Measurements from ENCODE around the gene CTNNB1. TPM values are rescaled to one million over a fixed set of nuclear protein-coding genes. Genes with fewer than 3 reads are reported as not detected.

The CTNNB1 gene
- 177 TPM for total RNA-seq
- polyA plus RNA-seq = 10 to 100 TPM; 46.6 to 82.2 (median 47.4) TPM

DNA sequence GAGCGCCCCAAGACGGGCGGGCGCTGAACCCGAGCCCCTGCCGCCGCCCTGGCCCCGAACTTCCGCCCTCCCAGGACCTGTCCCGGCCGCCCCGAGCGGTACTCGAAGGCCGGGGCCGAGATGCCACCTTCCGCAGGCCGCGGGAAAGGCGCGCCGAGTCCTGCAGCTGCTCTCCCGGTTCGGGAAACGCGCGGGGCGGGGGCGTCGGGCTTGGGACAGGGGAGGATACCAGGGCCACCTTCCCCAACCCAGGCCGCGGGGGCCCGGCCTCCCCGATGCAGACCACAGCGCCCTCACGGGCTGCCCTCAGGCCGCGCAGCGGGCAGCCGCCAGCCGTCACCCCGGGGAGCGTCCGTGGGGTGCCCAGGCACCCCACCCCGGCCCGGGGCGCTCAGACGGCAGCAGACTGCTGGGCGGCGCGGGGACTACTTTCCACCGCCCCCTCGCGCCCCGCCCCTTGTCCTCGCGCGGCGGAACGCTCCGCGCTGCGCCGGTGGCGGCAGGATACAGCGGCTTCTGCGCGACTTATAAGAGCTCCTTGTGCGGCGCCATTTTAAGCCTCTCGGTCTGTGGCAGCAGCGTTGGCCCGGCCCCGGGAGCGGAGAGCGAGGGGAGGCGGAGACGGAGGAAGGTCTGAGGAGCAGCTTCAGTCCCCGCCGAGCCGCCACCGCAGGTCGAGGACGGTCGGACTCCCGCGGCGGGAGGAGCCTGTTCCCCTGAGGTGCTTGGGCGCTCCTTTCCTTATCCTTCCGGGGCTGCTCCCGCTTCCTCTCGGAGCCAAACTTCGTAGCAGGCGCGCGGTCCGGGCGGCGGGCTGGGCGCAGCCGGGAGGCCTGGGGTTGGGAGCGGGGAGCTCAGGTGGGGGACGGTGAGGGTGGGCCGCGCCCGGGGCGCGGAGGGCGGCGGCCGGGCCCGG, at the start of gene CTNNB1:
Gene CTNNB1 (plus strand): TSS at position 556 of the 916 bp plus-strand sequence. CDS start 24,564 bp downstream, outside the sequence.
- no peaks in the 10 kb centered on the region for H3K36me3 Mint-ChIP-seq
- H3K4me1 Mint-ChIP-seq = peaks cover 28 to 39% (median 34%) of the 10 kb centered on the region in 4 donors
- peak; percentile 85 to 96 (median 92) for DNase-seq
- no peaks in the 10 kb centered on the region for H3K36me3 ChIP-seq (ENCODE audit: control insufficient read depth, insufficient read depth, low read length)
- H3K9me3 ChIP-seq (ENCODE audit: control insufficient read depth in 2 of 2, low read length in 2 of 2) = no peaks in the 10 kb centered on the region
- peak within 1 kb of the TSS; percentile 94 to 99 (median 98) for H3K4me3 Mint-ChIP-seq
- peak within 1 kb of the TSS; percentile 88 for H3K27ac ChIP-seq (ENCODE audit: insufficient read depth, low read length, poor library complexity, severe bottlenecking)
- ATAC-seq (ENCODE audit: low read depth in 2 of 2) = peak; percentile 85
- H3K27me3 ChIP-seq (ENCODE audit: control insufficient read depth, insufficient read depth, low read length) = peaks cover 13% of the 10 kb centered on the region
- H3K27me3 Mint-ChIP-seq = peaks cover 29% of the 10 kb centered on the region
- H3K27ac Mint-ChIP-seq = peak within 1 kb of the TSS; percentile 92 to 99 (median 97)
- peaks cover 42% of the 10 kb centered on the region for H3K4me1 ChIP-seq (ENCODE audit: control insufficient read depth, insufficient read depth, low read length, poor library complexity, severe bottlenecking)
- H3K9me3 Mint-ChIP-seq = no peaks in the 10 kb centered on the region
- peak within 1 kb of the TSS; percentile 89 for H3K4me3 ChIP-seq (ENCODE audit: low read depth, low read length)

DNA sequence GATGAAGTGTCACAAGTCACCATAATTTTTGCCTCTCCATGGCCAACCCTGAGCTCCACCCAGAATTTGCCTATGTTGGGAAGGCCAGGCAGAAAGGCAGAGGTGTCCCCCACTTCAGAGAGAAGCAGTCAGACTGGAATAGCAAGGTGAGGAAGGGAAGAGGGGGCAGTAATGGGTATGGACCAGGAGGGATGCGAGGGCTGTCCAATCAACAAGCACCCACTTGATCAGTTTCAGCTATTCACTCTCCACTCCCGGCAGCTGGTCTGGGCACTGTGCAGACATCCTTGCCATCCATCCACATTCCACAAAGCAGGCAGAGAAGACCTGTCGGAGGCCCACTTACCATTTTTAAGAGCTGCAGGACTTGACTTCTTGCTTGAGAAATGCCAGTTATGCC, 43.5 kb upstream of the CTNNB1 start:
- Histone ChIP-seq H3K4me3 (ENCODE audit: low read depth, low read length) (no peak overlapping the region), H3K4me1 (ENCODE audit: control insufficient read depth, insufficient read depth, low read length, poor library complexity, severe bottlenecking) (no peaks in the 10 kb centered on the region), H3K36me3 (ENCODE audit: control insufficient read depth, insufficient read depth, low read length) (no peaks in the 10 kb centered on the region), H3K27ac (ENCODE audit: insufficient read depth, low read length, poor library complexity, severe bottlenecking) (no peak overlapping the region), H3K27me3 (ENCODE audit: control insufficient read depth, insufficient read depth, low read length) (peaks cover 3% of the 10 kb centered on the region), H3K9me3 (ENCODE audit: control insufficient read depth in 2 of 2, low read length in 2 of 2) (no peaks in the 10 kb centered on the region)
- H3K4me1 Mint-ChIP-seq = peaks cover 0 to 9% (median 2%) of the 10 kb centered on the region in 4 donors
- H3K27ac Mint-ChIP-seq = no peak overlapping the region
- DNase-seq (no peak), ATAC-seq (ENCODE audit: low read depth in 2 of 2) (no peak)
- no peaks in the 10 kb centered on the region for H3K36me3 Mint-ChIP-seq
- no peaks in the 10 kb centered on the region for H3K27me3 Mint-ChIP-seq
- no peak overlapping the region for H3K4me3 Mint-ChIP-seq
- peaks cover 0 to 2% (median 0%) of the 10 kb centered on the region in 7 donors for H3K9me3 Mint-ChIP-seq

- Histone ChIP-seq H3K36me3 (ENCODE audit: control insufficient read depth, insufficient read depth, low read length) (no peaks in the 10 kb centered on the region), H3K4me3 (ENCODE audit: low read depth, low read length) (no peak overlapping the region), H3K27me3 (ENCODE audit: control insufficient read depth, insufficient read depth, low read length) (peaks cover 3% of the 10 kb centered on the region), H3K9me3 (ENCODE audit: control insufficient read depth in 2 of 2, low read length in 2 of 2) (no peaks in the 10 kb centered on the region), H3K4me1 (ENCODE audit: control insufficient read depth, insufficient read depth, low read length, poor library complexity, severe bottlenecking) (no peaks in the 10 kb centered on the region), H3K27ac (ENCODE audit: insufficient read depth, low read length, poor library complexity, severe bottlenecking) (no peak overlapping the region)
- ATAC-seq (ENCODE audit: low read depth in 2 of 2) = no peak
- DNase-seq = peak in 1 of 3 donors; percentile 5
- Mint-ChIP-seq H3K27me3 (no peaks in the 10 kb centered on the region), H3K27ac (no peak overlapping the region), H3K9me3 (peaks cover 0 to 2% (median 0%) of the 10 kb centered on the region in 7 donors), H3K36me3 (no peaks in the 10 kb centered on the region), H3K4me1 (peaks cover 0 to 9% (median 2%) of the 10 kb centered on the region in 4 donors), H3K4me3 (no peak overlapping the region)
These were observed 40.4 kb upstream of the CTNNB1 start for GRCh38 chr3:41158947-41159346.

GRCh38 chr3:41159588-41160189, 39.6 kb upstream of the CTNNB1 start:
- H3K9me3 Mint-ChIP-seq = peaks cover 0 to 2% (median 0%) of the 10 kb centered on the region in 7 donors
- no peak overlapping the region for H3K4me3 ChIP-seq (ENCODE audit: low read depth, low read length)
- H3K27ac ChIP-seq (ENCODE audit: insufficient read depth, low read length, poor library complexity, severe bottlenecking) = no peak overlapping the region
- no peak overlapping the region for H3K27ac Mint-ChIP-seq
- no peaks in the 10 kb centered on the region for H3K36me3 ChIP-seq (ENCODE audit: control insufficient read depth, insufficient read depth, low read length)
- H3K27me3 Mint-ChIP-seq = no peaks in the 10 kb centered on the region
- H3K4me1 Mint-ChIP-seq = peaks cover 0 to 9% (median 2%) of the 10 kb centered on the region in 4 donors
- DNase-seq (no peak), ATAC-seq (ENCODE audit: low read depth in 2 of 2) (no peak)
- H3K9me3 ChIP-seq (ENCODE audit: control insufficient read depth in 2 of 2, low read length in 2 of 2) = no peaks in the 10 kb centered on the region
- H3K36me3 Mint-ChIP-seq = no peaks in the 10 kb centered on the region
- H3K27me3 ChIP-seq (ENCODE audit: control insufficient read depth, insufficient read depth, low read length) = peaks cover 3% of the 10 kb centered on the region
- no peak overlapping the region for H3K4me3 Mint-ChIP-seq
- no peaks in the 10 kb centered on the region for H3K4me1 ChIP-seq (ENCODE audit: control insufficient read depth, insufficient read depth, low read length, poor library complexity, severe bottlenecking)

DNA sequence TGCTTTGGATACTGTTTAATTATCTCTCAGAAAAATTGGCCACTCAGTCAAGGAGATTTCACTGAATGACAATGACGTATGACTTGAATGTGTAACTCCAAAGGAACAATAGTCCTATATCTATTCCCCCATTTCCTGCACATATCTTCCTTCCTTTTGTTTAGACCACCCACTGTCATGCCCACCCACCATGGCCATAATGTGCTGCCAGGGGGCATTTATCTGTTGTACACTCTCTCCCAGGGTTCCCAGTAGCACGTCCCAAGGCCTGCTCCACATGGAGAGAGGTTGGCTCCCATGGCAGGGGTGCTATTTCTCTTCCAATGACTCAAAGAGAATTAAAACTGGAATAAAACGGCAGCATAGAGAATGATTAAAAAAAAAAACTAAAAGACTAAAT, 36.8 kb upstream of the CTNNB1 start:
- Mint-ChIP-seq H3K9me3 (peaks cover 0 to 1% (median 0%) of the 10 kb centered on the region in 7 donors), H3K4me3 (no peak overlapping the region), H3K4me1 (peaks cover 0 to 11% (median 3%) of the 10 kb centered on the region in 4 donors), H3K27ac (no peak overlapping the region), H3K27me3 (no peaks in the 10 kb centered on the region), H3K36me3 (no peaks in the 10 kb centered on the region)
- Histone ChIP-seq H3K4me1 (ENCODE audit: control insufficient read depth, insufficient read depth, low read length, poor library complexity, severe bottlenecking) (no peaks in the 10 kb centered on the region), H3K4me3 (ENCODE audit: low read depth, low read length) (no peak overlapping the region), H3K27me3 (ENCODE audit: control insufficient read depth, insufficient read depth, low read length) (no peaks in the 10 kb centered on the region), H3K9me3 (ENCODE audit: control insufficient read depth in 2 of 2, low read length in 2 of 2) (no peaks in the 10 kb centered on the region), H3K36me3 (ENCODE audit: control insufficient read depth, insufficient read depth, low read length) (no peaks in the 10 kb centered on the region), H3K27ac (ENCODE audit: insufficient read depth, low read length, poor library complexity, severe bottlenecking) (no peak overlapping the region)
- DNase-seq (no peak), ATAC-seq (ENCODE audit: low read depth in 2 of 2) (no peak)

GRCh38 chr3:41163006-41163405, 36.3 kb upstream of the CTNNB1 start:
- no peak overlapping the region for H3K4me3 Mint-ChIP-seq
- Histone ChIP-seq H3K4me3 (ENCODE audit: low read depth, low read length) (no peak overlapping the region), H3K27me3 (ENCODE audit: control insufficient read depth, insufficient read depth, low read length) (no peaks in the 10 kb centered on the region), H3K9me3 (ENCODE audit: control insufficient read depth in 2 of 2, low read length in 2 of 2) (no peaks in the 10 kb centered on the region), H3K4me1 (ENCODE audit: control insufficient read depth, insufficient read depth, low read length, poor library complexity, severe bottlenecking) (no peaks in the 10 kb centered on the region), H3K36me3 (ENCODE audit: control insufficient read depth, insufficient read depth, low read length) (no peaks in the 10 kb centered on the region), H3K27ac (ENCODE audit: insufficient read depth, low read length, poor library complexity, severe bottlenecking) (no peak overlapping the region)
- peaks cover 0 to 11% (median 4%) of the 10 kb centered on the region in 4 donors for H3K4me1 Mint-ChIP-seq
- DNase-seq (no peak), ATAC-seq (ENCODE audit: low read depth in 2 of 2) (no peak)
- H3K36me3 Mint-ChIP-seq = no peaks in the 10 kb centered on the region
- no peaks in the 10 kb centered on the region for H3K27me3 Mint-ChIP-seq
- no peak overlapping the region for H3K27ac Mint-ChIP-seq
- peaks cover 0 to 1% (median 0%) of the 10 kb centered on the region in 7 donors for H3K9me3 Mint-ChIP-seq

- Histone ChIP-seq H3K27ac (ENCODE audit: insufficient read depth, low read length, poor library complexity, severe bottlenecking) (no peak overlapping the region), H3K4me1 (ENCODE audit: control insufficient read depth, insufficient read depth, low read length, poor library complexity, severe bottlenecking) (no peaks in the 10 kb centered on the region), H3K4me3 (ENCODE audit: low read depth, low read length) (no peak overlapping the region), H3K9me3 (ENCODE audit: control insufficient read depth in 2 of 2, low read length in 2 of 2) (no peaks in the 10 kb centered on the region), H3K36me3 (ENCODE audit: control insufficient read depth, insufficient read depth, low read length) (no peaks in the 10 kb centered on the region), H3K27me3 (ENCODE audit: control insufficient read depth, insufficient read depth, low read length) (no peaks in the 10 kb centered on the region)
- no peaks in the 10 kb centered on the region for H3K36me3 Mint-ChIP-seq
- H3K27me3 Mint-ChIP-seq = no peaks in the 10 kb centered on the region
- DNase-seq (no peak), ATAC-seq (ENCODE audit: low read depth in 2 of 2) (no peak)
- H3K27ac Mint-ChIP-seq = no peak overlapping the region
- H3K9me3 Mint-ChIP-seq = peaks cover 0 to 1% (median 0%) of the 10 kb centered on the region in 7 donors
- H3K4me1 Mint-ChIP-seq = peaks cover 0 to 10% (median 4%) of the 10 kb centered on the region in 4 donors
- H3K4me3 Mint-ChIP-seq = no peak overlapping the region
These were observed 35.9 kb upstream of the CTNNB1 start for GRCh38 chr3:41163421-41163820.

Data from CD4-positive, CD25-positive, alpha-beta regulatory T cell (primary cell).